WI38 (cell line): Measurements from ENCODE around the gene PCF11.
A peak's percentile ranks its signal among the peaks of the same experiment; 100 is the strongest.

Source experiments
- H3K4me3 ChIP-seq: 2 replicates; pipeline ENCODE4 v1.5.1; 2011; ENCODE audit warnings: low read depth, mild to moderate bottlenecking, control low read depth, low read length
- TF ChIP-seq, protein P1 (sequence below): IDR thresholded peaks from 2 replicates; pipeline ENCODE4 v1.5.1; 2012; ENCODE audit warnings: low read depth, mild to moderate bottlenecking, control low read depth, low read length

Gene PCF11

DNA sequence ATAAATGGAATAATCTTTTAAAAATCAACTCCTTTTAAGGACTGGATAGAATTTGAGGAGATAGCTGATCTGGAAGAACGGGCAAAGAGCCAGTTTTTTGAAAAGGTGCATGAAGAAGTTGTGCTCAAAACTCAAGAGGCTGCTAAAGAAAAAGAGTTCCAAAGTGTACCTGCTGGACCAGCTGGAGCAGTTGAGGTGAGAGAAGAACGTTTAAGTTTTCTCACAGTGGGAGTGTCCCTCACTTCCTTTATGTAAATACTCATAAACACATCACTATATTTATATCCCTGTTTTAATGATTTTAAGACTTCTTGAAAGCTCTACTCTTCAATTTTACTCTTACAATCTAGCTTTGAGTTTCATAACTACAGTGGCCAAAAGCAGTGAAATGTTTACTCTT, 24.9 kb downstream of the PCF11 start:
- H3K4me3 ChIP-seq = no peak overlapping the region
- TF ChIP-seq, protein P1, sequence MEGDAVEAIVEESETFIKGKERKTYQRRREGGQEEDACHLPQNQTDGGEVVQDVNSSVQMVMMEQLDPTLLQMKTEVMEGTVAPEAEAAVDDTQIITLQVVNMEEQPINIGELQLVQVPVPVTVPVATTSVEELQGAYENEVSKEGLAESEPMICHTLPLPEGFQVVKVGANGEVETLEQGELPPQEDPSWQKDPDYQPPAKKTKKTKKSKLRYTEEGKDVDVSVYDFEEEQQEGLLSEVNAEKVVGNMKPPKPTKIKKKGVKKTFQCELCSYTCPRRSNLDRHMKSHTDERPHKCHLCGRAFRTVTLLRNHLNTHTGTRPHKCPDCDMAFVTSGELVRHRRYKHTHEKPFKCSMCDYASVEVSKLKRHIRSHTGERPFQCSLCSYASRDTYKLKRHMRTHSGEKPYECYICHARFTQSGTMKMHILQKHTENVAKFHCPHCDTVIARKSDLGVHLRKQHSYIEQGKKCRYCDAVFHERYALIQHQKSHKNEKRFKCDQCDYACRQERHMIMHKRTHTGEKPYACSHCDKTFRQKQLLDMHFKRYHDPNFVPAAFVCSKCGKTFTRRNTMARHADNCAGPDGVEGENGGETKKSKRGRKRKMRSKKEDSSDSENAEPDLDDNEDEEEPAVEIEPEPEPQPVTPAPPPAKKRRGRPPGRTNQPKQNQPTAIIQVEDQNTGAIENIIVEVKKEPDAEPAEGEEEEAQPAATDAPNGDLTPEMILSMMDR = no peak

DNA sequence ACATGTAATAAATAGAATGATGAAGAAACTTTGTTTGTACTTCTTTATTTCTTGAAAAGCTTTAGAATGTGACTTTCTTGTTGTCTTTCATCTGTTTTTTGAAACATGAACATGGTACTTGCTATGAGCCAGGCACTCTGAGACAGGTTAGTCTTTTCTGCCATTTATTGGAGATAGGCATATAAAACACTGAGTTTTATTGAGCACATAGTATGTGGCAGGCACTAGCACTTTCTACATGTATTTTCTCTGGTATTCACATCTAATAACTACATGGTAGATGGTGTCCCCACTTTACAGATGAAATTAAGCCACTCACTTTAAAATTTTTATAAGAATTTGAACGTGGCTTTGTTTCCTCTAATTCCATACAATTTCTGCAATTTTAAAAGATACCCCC, 28.8 kb downstream of the PCF11 start:
- TF ChIP-seq, protein P1 = no peak
- no peak overlapping the region for H3K4me3 ChIP-seq

- TF ChIP-seq, protein P1 = no peak
- H3K4me3 ChIP-seq = no peak overlapping the region
Observed at GRCh38 chr11:83187465-83187864, 30.5 kb downstream of the PCF11 start.

GRCh38 chr11:83191491-83191890, 34.6 kb downstream of the PCF11 start:
- TF ChIP-seq, protein P1 = no peak
- H3K4me3 ChIP-seq = no peak overlapping the region

GRCh38 chr11:83191986-83192385, 35.1 kb downstream of the PCF11 start:
- H3K4me3 ChIP-seq = peak overlapping the region; percentile 93; the same call in 1 of the 2 replicates
- TF ChIP-seq, protein P1 = no peak

DNA sequence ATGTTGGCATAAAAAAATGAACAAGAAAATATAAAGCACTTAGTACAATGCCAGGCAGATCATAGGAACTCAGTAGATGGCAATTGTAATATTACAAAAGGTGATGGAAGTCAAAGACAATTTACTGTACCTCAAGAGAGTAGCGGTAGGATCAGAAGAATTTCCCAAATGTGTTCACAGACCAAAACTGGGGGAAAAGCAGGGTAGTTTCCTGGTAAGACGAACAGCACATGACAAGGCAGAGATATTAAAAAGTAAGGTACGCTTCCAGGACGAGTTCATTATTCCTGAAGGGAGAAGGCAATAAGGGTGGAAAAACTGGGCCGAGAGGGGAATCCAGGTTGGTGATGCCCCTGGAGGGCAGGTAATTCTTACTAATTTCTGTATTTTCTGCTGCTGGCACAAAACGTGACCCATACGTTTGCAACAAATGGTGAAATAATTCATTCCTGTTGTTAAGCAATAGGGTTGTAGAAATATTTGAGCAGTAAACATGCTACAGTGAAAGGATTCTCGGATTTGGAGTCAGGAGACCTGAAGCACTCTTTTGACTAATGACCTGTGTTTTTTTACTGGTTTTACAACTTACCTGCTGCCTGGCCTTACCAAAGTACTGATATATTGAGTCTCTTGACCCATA, 35.8 kb downstream of the PCF11 start:
- TF ChIP-seq, protein P1 = no peak
- H3K4me3 ChIP-seq = peak overlapping the region; percentile 93

DNA sequence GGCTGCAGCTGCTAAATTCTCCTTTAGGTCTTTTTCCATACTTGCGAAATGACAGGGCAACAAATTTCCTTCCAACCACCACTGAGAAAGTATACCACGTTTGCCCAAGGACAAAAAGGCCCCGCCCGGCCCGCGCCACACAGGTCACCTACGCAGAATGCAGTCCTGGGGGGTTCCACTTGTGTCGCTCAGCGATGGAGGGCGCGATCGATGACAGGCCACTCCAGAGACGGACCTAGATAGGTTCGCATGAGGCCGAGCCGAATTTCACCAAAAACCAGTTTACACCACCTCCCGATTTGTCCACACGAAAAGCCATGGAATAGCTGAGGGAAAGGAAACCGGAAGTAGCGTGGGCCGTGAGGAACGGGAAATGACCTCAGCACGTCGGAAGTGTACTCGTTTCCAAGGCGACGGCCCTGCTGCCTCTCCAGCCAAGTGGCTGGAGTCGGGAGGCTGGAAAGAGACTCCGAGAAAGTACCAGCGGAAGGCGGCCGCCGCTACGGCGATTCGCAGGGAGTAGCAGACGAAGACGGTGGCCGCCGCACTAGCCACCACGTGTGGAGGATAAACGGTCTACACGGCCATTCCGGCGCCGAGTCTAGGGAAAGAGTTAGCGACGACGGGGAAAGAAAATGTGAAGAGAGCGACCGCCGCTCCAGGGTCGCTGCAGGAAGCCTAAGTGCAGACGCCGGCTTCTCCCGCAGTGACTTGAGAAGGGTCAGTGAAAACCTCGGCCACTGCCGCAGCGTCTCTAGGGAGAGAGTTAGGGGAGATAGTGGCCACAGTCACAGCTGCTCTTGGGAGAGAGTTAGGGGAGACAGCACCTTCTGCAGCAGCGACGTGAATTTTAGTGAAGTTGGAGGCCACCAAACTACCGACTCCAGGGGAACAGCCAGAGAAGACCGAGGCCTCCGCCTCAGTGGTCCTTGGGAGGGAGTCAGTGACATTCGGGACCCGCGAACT, 36.7 kb downstream of the PCF11 start, which contains the start of gene ANKRD42:
ANKRD42 (plus strand) TSS at position 398 of the 966 bp plus-strand sequence. CDS start 959 bp downstream, outside the sequence.
- TF ChIP-seq, protein P1 = no peak
- peak within 1 kb of the TSS; percentile 93 for H3K4me3 ChIP-seq
